Endothelial cell of umbilical vein (primary cell): ENCODE results near the gene SEZ6. TPM values are rescaled to one million over a fixed set of nuclear protein-coding genes. Genes with fewer than 3 reads are reported as not detected.

Experiments
- BruUV-seq: library from RNA; stranded (reverse); fragments of 400-500 nt; replicated peaks from 2 replicates; lab custom pipeline; 2021; lab: Mats Ljungman, UMichigan
- CTCF ChIA-PET: fragments of 300-600, 350-600 bp; sonication (Branson Sonifier 250); formaldehyde crosslinking; loops from one replicate; lab custom pipeline; 2021; ENCODE audit warnings: antibody characterized with exemption, inconsistent platforms; lab: Charles Lee
- POLR2A ChIA-PET: fragments of 300-600, 350-600 bp; sonication (Branson Sonifier 250); formaldehyde crosslinking; loops from one replicate; lab custom pipeline; 2021; ENCODE audit warnings: antibody characterized with exemption, inconsistent platforms; lab: Charles Lee
- DNase-seq: peaks from one replicate; pipeline ENCODE4 v3.0.0-alpha.2; 2011; ENCODE audit warnings: low read depth, low spot score
- FAIRE-seq: peaks from 2 replicates; lab custom pipeline; 2011; peaks lifted over from hg19 to GRCh38; lab: Jason Lieb, UNC
- H2AFZ ChIP-seq: 2 replicates; pipeline ENCODE4 v1.6.0; 2012; ENCODE audit warnings: low read depth, low read length, control low read depth, inconsistent platforms
- H3K27ac ChIP-seq: 2 replicates; pipeline ENCODE4 v1.5.1; 2011; ENCODE audit warnings: low read depth, mild to moderate bottlenecking, control low read depth, low read length, moderate library complexity; ENCODE audit not compliant: insufficient read depth
- H3K27me3 ChIP-seq, 2 experiments: 2 replicates each; pipeline versions ENCODE4 v1.6.0 to v1.6.1; 2011; ENCODE audit warnings: low read length in 2 of 2, mixed read lengths in 1 of 2; ENCODE audit not compliant: control insufficient read depth in 2 of 2, insufficient read depth in 2 of 2
- H3K36me3 ChIP-seq, 2 experiments: 2 replicates in 1 of 2; 3 replicates in 1 of 2; pipeline ENCODE4 v1.5.1; 2011; ENCODE audit warnings: low read length in 2 of 2, mild to moderate bottlenecking in 1 of 2, moderate library complexity in 1 of 2; ENCODE audit not compliant: control insufficient read depth in 2 of 2, insufficient read depth in 2 of 2; ENCODE audit errors: extremely low read depth in 1 of 2
- H3K4me1 ChIP-seq: 3 replicates; pipeline ENCODE4 v1.5.1; 2011; ENCODE audit warnings: mild to moderate bottlenecking, low read length; ENCODE audit not compliant: control insufficient read depth, insufficient read depth; ENCODE audit errors: extremely low read depth
- H3K4me2 ChIP-seq: 2 replicates; pipeline ENCODE4 v1.6.1; 2011; ENCODE audit warnings: low read length, control low read depth, mixed read lengths; ENCODE audit not compliant: insufficient read depth
- H3K4me3 ChIP-seq, 3 experiments: fragments of 200-600 bp in 1 of 3; sonication (generic), shearing (Covaris generic) in 1 of 3; replicated peaks in 1 of 3; 2 replicates each; pipeline ENCODE4 v1.5.1; 2011 to 2016; ENCODE audit warnings: control low read depth in 3 of 3, low read length in 3 of 3, mild to moderate bottlenecking in 2 of 3, inconsistent platforms in 1 of 3, low read depth in 1 of 3, moderate library complexity in 1 of 3; ENCODE audit not compliant: insufficient read depth in 1 of 3
- H3K79me2 ChIP-seq: 2 replicates; pipeline ENCODE4 v1.6.0; 2012; ENCODE audit warnings: low read length, inconsistent platforms; ENCODE audit not compliant: control insufficient read depth, insufficient read depth
- H3K9ac ChIP-seq: replicated peaks from 2 replicates; pipeline ENCODE3; 2011; ENCODE audit warnings: low read length, control low read depth; ENCODE audit not compliant: insufficient read depth; ENCODE audit errors: extremely low read depth
- H3K9me1 ChIP-seq: replicated peaks from 3 replicates; pipeline ENCODE4 v1.6.0; 2011; ENCODE audit warnings: mild to moderate bottlenecking, low read length; ENCODE audit not compliant: control insufficient read depth, insufficient read depth; ENCODE audit errors: extremely low read depth
- H3K9me3 ChIP-seq: replicated peaks from 2 replicates; pipeline ENCODE4 v1.5.1; 2012; ENCODE audit warnings: low read length, inconsistent platforms; ENCODE audit not compliant: control insufficient read depth, insufficient read depth
- H4K20me1 ChIP-seq: replicated peaks from 2 replicates; pipeline ENCODE3; 2011; ENCODE audit warnings: mild to moderate bottlenecking, low read length; ENCODE audit not compliant: control insufficient read depth, insufficient read depth; ENCODE audit errors: extremely low read depth
- EZH2 ChIP-seq: IDR thresholded peaks from 2 replicates; pipeline ENCODE4 v1.6.1; 2012; ENCODE audit warnings: borderline replicate concordance, low read depth, mild to moderate bottlenecking, moderate library complexity, low read length, inconsistent platforms; ENCODE audit not compliant: severe bottlenecking
- FOS ChIP-seq: IDR thresholded peaks from 2 replicates; pipeline ENCODE4 v1.6.1; 2011; ENCODE audit warnings: mild to moderate bottlenecking, low read length, moderate library complexity, borderline replicate concordance; ENCODE audit not compliant: insufficient read depth
- GATA2 ChIP-seq: IDR thresholded peaks from 2 replicates; pipeline ENCODE4 v1.7.0; 2011; ENCODE audit warnings: low read depth, mild to moderate bottlenecking, moderate library complexity, mixed read lengths, low read length; ENCODE audit not compliant: insufficient read length, insufficient read depth
- JUN ChIP-seq: IDR thresholded peaks from 2 replicates; pipeline ENCODE4 v1.6.1; 2011; ENCODE audit warnings: borderline replicate concordance, low read depth; ENCODE audit not compliant: insufficient read length, insufficient read depth
- MYC ChIP-seq: IDR thresholded peaks from one replicate; pipeline ENCODE4 v1.6.1; 2011; ENCODE audit warnings: mild to moderate bottlenecking, low read depth, low read length
- POLR2A ChIP-seq: IDR thresholded peaks from 2 replicates; pipeline ENCODE4 v1.6.1; 2012; ENCODE audit warnings: low read depth, mild to moderate bottlenecking, control low read depth, low read length
- POLR2AphosphoS5 ChIP-seq: IDR thresholded peaks from 2 replicates; pipeline ENCODE4 v1.6.1; 2012; ENCODE audit warnings: low read depth, mild to moderate bottlenecking, control low read depth, low read length, moderate library complexity; ENCODE audit not compliant: insufficient read depth
- dilution Hi-C: fragments of 300-500 bp; cut with MboI; formaldehyde crosslinking; loops from one replicate; pipeline ENCODE4 v1.15.0; 2019; ENCODE audit warnings: low sequenced_read_pairs; ENCODE audit not compliant: extremely low pct_ligation_motif_present
- intact Hi-C: fragments of 100-400 bp; cut with micrococcal nuclease; formaldehyde crosslinking; loops from one replicate; pipeline ENCODE4 v1.10.0; 2022
- polyA plus RNA-seq, 4 experiments: library from polyadenylated mRNA; depleted of rRNA in 3 of 4; stranded (reverse) in 3 of 4; unstranded in 1 of 4; fragments of >200 nt; gene quantifications; 2 replicates each; pipeline versions ENCODE4 v1.2.1 to v1.2.3, GENCODE V29; 2011 to 2012; ENCODE audit warnings: missing spikeins in 1 of 4
- total RNA-seq: library from RNA; stranded (reverse); gene quantifications from 2 replicates; pipeline ENCODE4 v1.2.3, GENCODE V29; 2021
- TF ChIP-seq, protein P1 (sequence below): IDR thresholded peaks from 2 replicates; pipeline ENCODE4 v1.6.1; 2011; ENCODE audit not compliant: insufficient read depth, insufficient read length
- TF ChIP-seq, protein P2 (sequence below), 2 donors: IDR thresholded peaks; 1 replicate in 1 of 2; 2 replicates in 1 of 2; pipeline ENCODE4 v1.5.1; 2011; ENCODE audit warnings: low read length in 2 of 2, mild to moderate bottlenecking in 2 of 2, moderate library complexity in 2 of 2, control low read depth in 1 of 2, inconsistent platforms in 1 of 2, low read depth in 1 of 2; ENCODE audit not compliant: insufficient read depth in 1 of 2; ENCODE audit errors: extremely low read depth in 1 of 2

The SEZ6 gene
- total and polyA plus RNA-seq, 2 donors (not counting 3 experiments of a cell fraction or from before 2014, with no cell fraction given), result not detected

DNA sequence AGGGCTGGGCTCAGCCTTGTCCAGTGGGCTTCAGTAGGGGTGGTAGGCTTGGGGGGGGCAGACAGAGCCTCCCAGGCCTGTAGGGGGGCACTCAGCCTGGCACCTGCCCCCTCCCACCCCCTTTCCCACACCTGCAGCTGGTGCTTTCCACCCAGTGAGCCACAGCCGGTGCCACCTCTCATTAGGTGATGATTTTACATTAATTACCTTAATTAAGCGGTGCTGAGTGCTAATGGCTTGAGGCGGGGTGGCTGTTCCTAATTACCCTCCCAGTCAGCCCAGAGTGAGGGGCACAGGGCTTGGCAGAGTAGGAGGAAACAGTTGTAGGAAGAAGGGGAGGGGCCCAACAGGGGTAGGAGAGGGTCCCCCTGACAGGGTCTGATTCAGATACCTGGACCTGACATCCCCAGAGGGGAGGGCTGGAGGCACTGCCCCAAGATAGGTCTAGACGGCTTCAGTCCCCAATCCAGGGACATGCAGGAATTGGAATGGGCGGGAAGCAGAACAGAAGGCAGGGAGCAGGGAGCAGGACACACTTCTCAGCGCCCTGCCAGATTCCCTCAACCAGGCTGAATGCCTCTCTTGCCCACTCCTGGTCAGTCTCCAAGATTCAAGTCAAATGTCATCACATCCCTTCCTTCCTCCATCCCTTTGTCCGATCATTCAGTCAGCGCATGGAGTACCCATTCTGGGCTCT is 28.0 kb downstream of the SEZ6 start:
- H3K9me3 ChIP-seq, result no peaks in the 10 kb centered on the region
- peaks cover 8% of the 10 kb centered on the region for H3K4me1 ChIP-seq
- H3K36me3 ChIP-seq, result no peaks in the 10 kb centered on the region
- H3K4me3 ChIP-seq, result no peak overlapping the region
- no peak overlapping the region for H3K27ac ChIP-seq
- no TSS peak for BruUV-seq
- H4K20me1 ChIP-seq, result no peaks in the 10 kb centered on the region
- H3K4me2 ChIP-seq, result no peak overlapping the region
- no peaks in the 10 kb centered on the region for H3K27me3 ChIP-seq
- CTCF ChIA-PET, result interaction anchor here (0.8 to 4.4 kb wide), 4 partner anchors 12 to 140 kb away, joined by 4 to 25 read pairs (median 5); no protein-coding TSS in a partner anchor
- DNase-seq, result no peak
- no peak for TF ChIP-seq JUN
- no peak for TF ChIP-seq EZH2
- no peak for TF ChIP-seq POLR2A
- TF ChIP-seq, protein P1, sequence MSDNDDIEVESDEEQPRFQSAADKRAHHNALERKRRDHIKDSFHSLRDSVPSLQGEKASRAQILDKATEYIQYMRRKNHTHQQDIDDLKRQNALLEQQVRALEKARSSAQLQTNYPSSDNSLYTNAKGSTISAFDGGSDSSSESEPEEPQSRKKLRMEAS, result no peak
- TF ChIP-seq, protein P2, sequence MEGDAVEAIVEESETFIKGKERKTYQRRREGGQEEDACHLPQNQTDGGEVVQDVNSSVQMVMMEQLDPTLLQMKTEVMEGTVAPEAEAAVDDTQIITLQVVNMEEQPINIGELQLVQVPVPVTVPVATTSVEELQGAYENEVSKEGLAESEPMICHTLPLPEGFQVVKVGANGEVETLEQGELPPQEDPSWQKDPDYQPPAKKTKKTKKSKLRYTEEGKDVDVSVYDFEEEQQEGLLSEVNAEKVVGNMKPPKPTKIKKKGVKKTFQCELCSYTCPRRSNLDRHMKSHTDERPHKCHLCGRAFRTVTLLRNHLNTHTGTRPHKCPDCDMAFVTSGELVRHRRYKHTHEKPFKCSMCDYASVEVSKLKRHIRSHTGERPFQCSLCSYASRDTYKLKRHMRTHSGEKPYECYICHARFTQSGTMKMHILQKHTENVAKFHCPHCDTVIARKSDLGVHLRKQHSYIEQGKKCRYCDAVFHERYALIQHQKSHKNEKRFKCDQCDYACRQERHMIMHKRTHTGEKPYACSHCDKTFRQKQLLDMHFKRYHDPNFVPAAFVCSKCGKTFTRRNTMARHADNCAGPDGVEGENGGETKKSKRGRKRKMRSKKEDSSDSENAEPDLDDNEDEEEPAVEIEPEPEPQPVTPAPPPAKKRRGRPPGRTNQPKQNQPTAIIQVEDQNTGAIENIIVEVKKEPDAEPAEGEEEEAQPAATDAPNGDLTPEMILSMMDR (IDR thresholded peaks at IDR 0.05; ENCODE audit: extremely low read depth in 1 of 2, insufficient read depth in 1 of 2, low read depth in 1 of 2, low read length in 2 of 2), result no peak
- no peak for TF ChIP-seq GATA2
- TF ChIP-seq MYC, result no peak
- no peak for TF ChIP-seq FOS
- no peak for TF ChIP-seq POLR2AphosphoS5
- intact Hi-C loops, result no loop called here
- dilution Hi-C loops, result no loop called here
- no peaks in the 10 kb centered on the region for H3K9me1 ChIP-seq
- POLR2A ChIA-PET, result no interaction called here
- H3K9ac ChIP-seq, result no peak overlapping the region
- H2AFZ ChIP-seq, result no peak overlapping the region
- no peak for FAIRE-seq
- H3K79me2 ChIP-seq, result no peaks in the 10 kb centered on the region
